IMR-90 (cell line): ENCODE data around the gene TMED8. TPM values are rescaled to one million over a fixed set of nuclear protein-coding genes. Genes with fewer than 3 reads are reported as not detected.

Source experiments
- ATAC-seq: fragments of 200-7000 bp; cut with Tn5 transposase; 2 replicates; pipeline ENCODE4 v1.9.1; 2020; ENCODE audit warnings: low read depth, mild to moderate bottlenecking, moderate library complexity
- BruUV-seq: library from RNA; stranded (reverse); fragments of 400-500 nt; replicated peaks from 2 replicates; lab custom pipeline; 2021; lab: Mats Ljungman, UMichigan
- CTCF ChIA-PET: fragments of 300-600 bp; formaldehyde crosslinking; extraction: SDS; loops from one replicate; lab custom pipeline; 2021; ENCODE audit warnings: antibody characterized with exemption; lab: Yijun Ruan, JAX
- POLR2A ChIA-PET: fragments of 300-600 bp; sonication (Branson Sonifier 250); formaldehyde crosslinking; loops from one replicate; lab custom pipeline; 2022; ENCODE audit warnings: antibody characterized with exemption; ENCODE audit not compliant: unreplicated experiment; lab: Charles Lee
- DNase-seq: peaks from one replicate; pipeline ENCODE4 v3.0.0; 2013
- H2AFZ ChIP-seq: replicated peaks from 2 replicates; pipeline ENCODE3; 2013; ENCODE audit warnings: low read length, mild to moderate bottlenecking; ENCODE audit not compliant: poor library complexity
- H2AK5ac ChIP-seq: 2 replicates; pipeline ENCODE4 v1.6.1; 2013; ENCODE audit warnings: low read depth, low read length, inconsistent platforms
- H2AK9ac ChIP-seq: replicated peaks from 2 replicates; pipeline ENCODE3; 2013; ENCODE audit warnings: mild to moderate bottlenecking, low read depth, low read length, moderate library complexity; ENCODE audit not compliant: poor library complexity
- H2BK120ac ChIP-seq: 2 replicates; pipeline ENCODE4 v1.6.1; 2013; ENCODE audit warnings: low read depth, low read length, inconsistent platforms
- H2BK15ac ChIP-seq: 3 replicates; pipeline ENCODE4 v1.6.1; 2013; ENCODE audit warnings: low read depth, low read length, inconsistent platforms
- H2BK20ac ChIP-seq: 2 replicates; pipeline ENCODE4 v1.6.1; 2013; ENCODE audit warnings: low read depth, mild to moderate bottlenecking, inconsistent platforms, low read length, moderate library complexity
- H2BK5ac ChIP-seq: 2 replicates; pipeline ENCODE4 v1.6.1; 2013; ENCODE audit warnings: mild to moderate bottlenecking, low read depth, low read length, inconsistent platforms; ENCODE audit not compliant: poor library complexity, severe bottlenecking
- H3K14ac ChIP-seq: replicated peaks from 2 replicates; pipeline ENCODE4 v1.6.1; 2013; ENCODE audit warnings: low read depth, low read length, inconsistent platforms
- H3K18ac ChIP-seq: 2 replicates; pipeline ENCODE4 v1.6.1; 2013; ENCODE audit warnings: low read depth, low read length, control low read depth
- H3K23ac ChIP-seq: 2 replicates; pipeline ENCODE4 v1.6.1; 2013; ENCODE audit warnings: low read depth, low read length, inconsistent platforms
- H3K27ac ChIP-seq: 2 replicates; pipeline ENCODE4 v1.5.1; 2013; ENCODE audit warnings: mild to moderate bottlenecking, control low read depth, low read length; ENCODE audit not compliant: insufficient read depth
- H3K27me3 ChIP-seq: 2 replicates; pipeline ENCODE4 v1.6.1; 2013; ENCODE audit warnings: low read length; ENCODE audit not compliant: control insufficient read depth, insufficient read depth
- H3K36me3 ChIP-seq: 2 replicates; pipeline ENCODE4 v1.6.1; 2013; ENCODE audit warnings: low read length, mixed read lengths; ENCODE audit not compliant: control insufficient read depth, insufficient read depth
- H3K4ac ChIP-seq: 2 replicates; pipeline ENCODE4 v1.6.1; 2013; ENCODE audit warnings: low read depth, low read length, inconsistent platforms
- H3K4me1 ChIP-seq: 2 replicates; pipeline ENCODE4 v1.6.1; 2013; ENCODE audit warnings: low read length, mixed read lengths; ENCODE audit not compliant: control insufficient read depth, insufficient read depth
- H3K4me2 ChIP-seq: 2 replicates; pipeline ENCODE4 v1.6.1; 2013; ENCODE audit warnings: low read depth, mild to moderate bottlenecking, control low read depth, low read length, moderate library complexity
- H3K4me3 ChIP-seq: 2 replicates; pipeline ENCODE4 v1.5.1; 2013; ENCODE audit warnings: low read depth, mild to moderate bottlenecking, control low read depth, low read length, moderate library complexity; ENCODE audit not compliant: insufficient read depth
- H3K56ac ChIP-seq: 2 replicates; pipeline ENCODE4 v1.6.1; 2013; ENCODE audit warnings: low read length, inconsistent platforms; ENCODE audit not compliant: insufficient read depth; ENCODE audit errors: extremely low read depth
- H3K79me1 ChIP-seq, 2 experiments: 2 replicates each; pipeline ENCODE4 v1.6.1; 2013; ENCODE audit warnings: low read length in 2 of 2, inconsistent platforms in 1 of 2, low read depth in 1 of 2
- H3K9ac ChIP-seq: 2 replicates; pipeline ENCODE4 v1.6.1; 2013; ENCODE audit warnings: low read depth, low read length, control low read depth
- H3K9me1 ChIP-seq: 2 replicates; pipeline ENCODE4 v1.6.1; 2013; ENCODE audit warnings: low read length, inconsistent platforms; ENCODE audit not compliant: insufficient read depth
- H3K9me3 ChIP-seq: 2 replicates; pipeline ENCODE4 v1.6.1; 2013; ENCODE audit warnings: low read length; ENCODE audit not compliant: control insufficient read depth, insufficient read depth
- H4K20me1 ChIP-seq: 2 replicates; pipeline ENCODE4 v1.6.1; 2013; ENCODE audit warnings: low read length, inconsistent platforms; ENCODE audit not compliant: insufficient read depth
- H4K5ac ChIP-seq: 2 replicates; pipeline ENCODE4 v1.6.1; 2013; ENCODE audit warnings: mild to moderate bottlenecking, low read depth, low read length, control low read depth
- H4K8ac ChIP-seq, 2 experiments: 2 replicates each; pipeline ENCODE4 v1.6.1; 2013; ENCODE audit warnings: low read depth in 2 of 2, low read length in 2 of 2, control low read depth in 1 of 2, inconsistent platforms in 1 of 2
- H4K91ac ChIP-seq: 2 replicates; pipeline ENCODE4 v1.6.1; 2013; ENCODE audit warnings: low read depth, low read length, inconsistent platforms; ENCODE audit not compliant: insufficient read depth
- BHLHE40 ChIP-seq: fragments of 150-350 bp; IDR thresholded peaks from 2 replicates; pipeline ENCODE4 v1.6.1; 2016; ENCODE audit warnings: mild to moderate bottlenecking, low read depth, low read length
- CHD1 ChIP-seq: IDR thresholded peaks from 2 replicates; pipeline ENCODE4 v1.6.1; 2012; ENCODE audit warnings: low read depth, low read length, improper control_type of control experiment
- FOS ChIP-seq: fragments of 150-350 bp; IDR thresholded peaks from 2 replicates; pipeline ENCODE4 v1.6.1; 2016; ENCODE audit warnings: low read depth, low read length
- MAFK ChIP-seq: IDR thresholded peaks from 2 replicates; pipeline ENCODE4 v1.6.1; 2012; ENCODE audit warnings: low read depth, low read length, improper control_type of control experiment
- MAZ ChIP-seq: IDR thresholded peaks from 2 replicates; pipeline ENCODE4 v1.6.1; 2012; ENCODE audit warnings: low read depth, mild to moderate bottlenecking, low read length, improper control_type of control experiment, moderate library complexity, borderline replicate concordance
- MXI1 ChIP-seq: IDR thresholded peaks from 2 replicates; pipeline ENCODE4 v1.6.1; 2012; ENCODE audit warnings: low read depth, mild to moderate bottlenecking, low read length, moderate library complexity, borderline replicate concordance
- NFE2L2 ChIP-seq: fragments of 150-350 bp; IDR thresholded peaks from 2 replicates; pipeline ENCODE4 v1.6.1; 2016; ENCODE audit warnings: low read depth, mild to moderate bottlenecking, low read length
- POLR2A ChIP-seq: IDR thresholded peaks from 2 replicates; pipeline ENCODE4 v1.6.1; 2012; ENCODE audit warnings: mild to moderate bottlenecking, low read depth, low read length
- RAD21 ChIP-seq: IDR thresholded peaks from 2 replicates; pipeline ENCODE4 v1.6.1; 2012; ENCODE audit warnings: low read length, improper control_type of control experiment
- RCOR1 ChIP-seq: IDR thresholded peaks from 2 replicates; pipeline ENCODE4 v1.6.1; 2012; ENCODE audit warnings: mild to moderate bottlenecking, low read length, improper control_type of control experiment; ENCODE audit not compliant: insufficient replicate concordance
- RFX5 ChIP-seq: IDR thresholded peaks from 2 replicates; pipeline ENCODE4 v1.8.0; 2012; ENCODE audit warnings: low read depth, mild to moderate bottlenecking, low read length, moderate library complexity
- SMC3 ChIP-seq: fragments of 150-350 bp; IDR thresholded peaks from 2 replicates; pipeline ENCODE4 v1.6.1; 2016; ENCODE audit warnings: low read depth, mild to moderate bottlenecking, antibody characterized with exemption, low read length, moderate library complexity
- WGBS, 2 experiments: methylation state at CpG; one replicate each; pipeline versions ENCODE4 v1.1.5 to v1.1.7; 2013; ENCODE audit warnings: missing lambda C conversion rate in 2 of 2; ENCODE audit not compliant: insufficient read length in 1 of 2; ENCODE audit errors: extremely low coverage in 2 of 2; 5-methylcytosine and 5-hydroxymethylcytosine counted together
- dilution Hi-C: fragments of 300-500 bp; cut with HindIII; formaldehyde crosslinking; loops from one replicate; pipeline ENCODE4 v1.14.3; 2018; ENCODE audit warnings: low sequenced_read_pairs; ENCODE audit not compliant: unreplicated experiment
- in situ Hi-C: fragments of 300-500 bp; cut with MboI; formaldehyde crosslinking; loops from 3 replicates; pipeline ENCODE4 v1.14.3; 2019; ENCODE audit warnings: low sequenced_read_pairs, inconsistent platforms, mixed read lengths
- intact Hi-C: fragments of 100-400 bp; cut with micrococcal nuclease; formaldehyde crosslinking; loops from 2 replicates; pipeline ENCODE4 v1.10.0; 2022
- polyA plus RNA-seq, 3 experiments: library from polyadenylated mRNA; depleted of rRNA; stranded (reverse); fragments of >200 nt; gene quantifications; 2 replicates each; pipeline ENCODE4 v1.2.3, GENCODE V29; 2012; ENCODE audit warnings: low replicate concordance in 1 of 3
- total RNA-seq: library from RNA; depleted of rRNA; stranded (reverse); fragments of >200 nt; gene quantifications from 2 replicates; pipeline ENCODE4 v1.2.3, GENCODE V29; 2012
- TF ChIP-seq, protein P1 (sequence below): fragments of 150-350 bp; IDR thresholded peaks from 2 replicates; pipeline ENCODE4 v1.6.1; 2016; ENCODE audit warnings: low read depth, mild to moderate bottlenecking, low read length, moderate library complexity, borderline replicate concordance
- TF ChIP-seq, protein P2 (sequence below): fragments of 150-350 bp; IDR thresholded peaks from 2 replicates; pipeline ENCODE4 v1.6.1; 2017; ENCODE audit warnings: mild to moderate bottlenecking, antibody characterized with exemption, low read length, low read depth
- TF ChIP-seq, protein P3 (sequence below): conservative IDR thresholded peaks from 2 replicates; pipeline ENCODE4 v1.5.1; 2012; ENCODE audit warnings: mild to moderate bottlenecking, low read depth, low read length, improper control_type of control experiment

The TMED8 gene
- total and polyA plus RNA-seq, 2 of the 4 experiments (the other 2 are of a cell fraction): 2.2 to 5.0 TPM

DNA sequence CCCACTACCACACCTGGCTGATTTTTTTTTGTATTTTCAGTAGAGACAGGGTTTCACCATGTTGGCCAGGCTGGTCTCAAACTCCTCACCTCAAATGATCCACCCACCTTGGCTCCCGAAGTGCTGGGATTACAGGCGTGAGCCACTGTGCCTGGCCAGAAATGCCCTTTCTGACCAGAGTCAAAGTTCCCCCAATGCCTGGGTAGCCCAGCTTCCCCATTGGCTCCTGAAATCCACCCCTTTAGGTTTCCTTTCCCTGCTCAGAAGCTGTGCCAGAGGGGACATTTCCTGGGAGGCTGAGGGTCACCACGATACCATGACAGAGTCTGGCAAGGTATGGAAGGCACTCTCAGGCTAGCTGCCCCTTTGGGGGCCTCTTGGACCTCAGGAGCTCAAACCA, 52.6 kb downstream of the TMED8 start:
- intact Hi-C loops (loop anchor here (5.0 kb wide), 2 partner anchors 133 to 228 kb away; partner anchors contain the start of genes AHSA1 and VIPAS39), dilution Hi-C loops (no loop called here), in situ Hi-C loops (loop anchor here (25.0 kb wide), 1 partner anchor 437 kb away; no protein-coding TSS in a partner anchor)
- CTCF ChIA-PET: interaction anchor here (0.7 kb wide), 1 partner anchor 241 kb away, joined by 4 read pairs; no protein-coding TSS in a partner anchor
- Histone ChIP-seq H3K4ac (no peak overlapping the region), H3K27me3 (no peaks in the 10 kb centered on the region), H4K20me1 (no peaks in the 10 kb centered on the region; the same call in 1 of the 2 replicates), H3K4me1 (peaks cover 2% of the 10 kb centered on the region; the same call in 1 of the 2 replicates), H3K56ac (no peak overlapping the region), H2BK5ac (no peak overlapping the region), H2BK20ac (no peak overlapping the region), H2AFZ (no peak overlapping the region), H3K36me3 (no peaks in the 10 kb centered on the region), H3K9me3 (no peaks in the 10 kb centered on the region), H2BK120ac (no peak overlapping the region), H3K27ac (no peak overlapping the region), H3K14ac (no peak overlapping the region), H4K91ac (no peak overlapping the region), H3K9me1 (peaks cover 6% of the 10 kb centered on the region; the same call in 1 of the 2 replicates), H4K8ac (no peak overlapping the region), H3K79me1 (peaks cover 17 to 27% of the 10 kb centered on the region in 2 experiments), H3K4me2 (no peak overlapping the region), H3K18ac (no peak overlapping the region), H2BK15ac (no peak overlapping the region), H2AK9ac (no peak overlapping the region), H3K9ac (no peak overlapping the region), H3K4me3 (no peak overlapping the region), H4K5ac (no peak overlapping the region), H2AK5ac (no peak overlapping the region), H3K23ac (no peak overlapping the region)
- WGBS, 2 experiments: 90% methylated on average over 2 of the region's 3 CpGs; no CpG with 5 or more reads in 1 of the 2 experiments
- DNase-seq (no peak), ATAC-seq (no peak)
- TF ChIP-seq SMC3: no peak
- TF ChIP-seq RFX5: no peak
- no peak for TF ChIP-seq POLR2A
- TF ChIP-seq RAD21: no peak
- TF ChIP-seq MAFK: no peak
- TF ChIP-seq BHLHE40: no peak
- TF ChIP-seq CHD1: no peak
- TF ChIP-seq MXI1: no peak
- no peak for TF ChIP-seq FOS
- TF ChIP-seq RCOR1: no peak
- no peak for TF ChIP-seq NFE2L2
- TF ChIP-seq, protein P1, sequence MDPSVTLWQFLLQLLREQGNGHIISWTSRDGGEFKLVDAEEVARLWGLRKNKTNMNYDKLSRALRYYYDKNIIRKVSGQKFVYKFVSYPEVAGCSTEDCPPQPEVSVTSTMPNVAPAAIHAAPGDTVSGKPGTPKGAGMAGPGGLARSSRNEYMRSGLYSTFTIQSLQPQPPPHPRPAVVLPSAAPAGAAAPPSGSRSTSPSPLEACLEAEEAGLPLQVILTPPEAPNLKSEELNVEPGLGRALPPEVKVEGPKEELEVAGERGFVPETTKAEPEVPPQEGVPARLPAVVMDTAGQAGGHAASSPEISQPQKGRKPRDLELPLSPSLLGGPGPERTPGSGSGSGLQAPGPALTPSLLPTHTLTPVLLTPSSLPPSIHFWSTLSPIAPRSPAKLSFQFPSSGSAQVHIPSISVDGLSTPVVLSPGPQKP: no peak
- no peak for TF ChIP-seq MAZ
- TF ChIP-seq, protein P2, sequence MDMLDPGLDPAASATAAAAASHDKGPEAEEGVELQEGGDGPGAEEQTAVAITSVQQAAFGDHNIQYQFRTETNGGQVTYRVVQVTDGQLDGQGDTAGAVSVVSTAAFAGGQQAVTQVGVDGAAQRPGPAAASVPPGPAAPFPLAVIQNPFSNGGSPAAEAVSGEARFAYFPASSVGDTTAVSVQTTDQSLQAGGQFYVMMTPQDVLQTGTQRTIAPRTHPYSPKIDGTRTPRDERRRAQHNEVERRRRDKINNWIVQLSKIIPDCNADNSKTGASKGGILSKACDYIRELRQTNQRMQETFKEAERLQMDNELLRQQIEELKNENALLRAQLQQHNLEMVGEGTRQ: no peak
- TF ChIP-seq, protein P3, sequence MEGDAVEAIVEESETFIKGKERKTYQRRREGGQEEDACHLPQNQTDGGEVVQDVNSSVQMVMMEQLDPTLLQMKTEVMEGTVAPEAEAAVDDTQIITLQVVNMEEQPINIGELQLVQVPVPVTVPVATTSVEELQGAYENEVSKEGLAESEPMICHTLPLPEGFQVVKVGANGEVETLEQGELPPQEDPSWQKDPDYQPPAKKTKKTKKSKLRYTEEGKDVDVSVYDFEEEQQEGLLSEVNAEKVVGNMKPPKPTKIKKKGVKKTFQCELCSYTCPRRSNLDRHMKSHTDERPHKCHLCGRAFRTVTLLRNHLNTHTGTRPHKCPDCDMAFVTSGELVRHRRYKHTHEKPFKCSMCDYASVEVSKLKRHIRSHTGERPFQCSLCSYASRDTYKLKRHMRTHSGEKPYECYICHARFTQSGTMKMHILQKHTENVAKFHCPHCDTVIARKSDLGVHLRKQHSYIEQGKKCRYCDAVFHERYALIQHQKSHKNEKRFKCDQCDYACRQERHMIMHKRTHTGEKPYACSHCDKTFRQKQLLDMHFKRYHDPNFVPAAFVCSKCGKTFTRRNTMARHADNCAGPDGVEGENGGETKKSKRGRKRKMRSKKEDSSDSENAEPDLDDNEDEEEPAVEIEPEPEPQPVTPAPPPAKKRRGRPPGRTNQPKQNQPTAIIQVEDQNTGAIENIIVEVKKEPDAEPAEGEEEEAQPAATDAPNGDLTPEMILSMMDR: no peak
- no TSS peak for BruUV-seq
- POLR2A ChIA-PET: no interaction called here
